NCI-H128 (cell line): ENCODE measurements around the gene URI1.

ENCODE experiments used
- DNase-seq: peaks from one replicate; lab custom pipeline; 2025; ENCODE audit not compliant: unreplicated experiment; lab: John Stamatoyannopoulos, UW

URI1 gene

GRCh38 chr19:30052122-30053075 is 110.4 kb downstream of the URI1 start:
- no peak for DNase-seq

GRCh38 chr19:30053558-30053957 is 111.5 kb downstream of the URI1 start:
- DNase-seq: no peak

GRCh38 chr19:30054210-30054609 is 112.2 kb downstream of the URI1 start:
- no peak for DNase-seq

- no peak for DNase-seq
These were observed 114.5 kb downstream of the URI1 start for GRCh38 chr19:30056580-30056979.

- no peak for DNase-seq
These were observed 117.9 kb downstream of the URI1 start for GRCh38 chr19:30059741-30060457.

- no peak for DNase-seq
These were observed 118.6 kb downstream of the URI1 start for GRCh38 chr19:30060531-30061222.

- DNase-seq: no peak
These were observed 119.4 kb downstream of the URI1 start for GRCh38 chr19:30061223-30062064.

GRCh38 chr19:30062065-30062906 is 120.2 kb downstream of the URI1 start:
- DNase-seq: no peak

GRCh38 chr19:30062907-30063649 is 121.0 kb downstream of the URI1 start:
- no peak for DNase-seq

- DNase-seq: no peak
These were observed 121.8 kb downstream of the URI1 start for GRCh38 chr19:30063650-30064347.

- DNase-seq: no peak
These were observed 122.3 kb downstream of the URI1 start for GRCh38 chr19:30064348-30064699.

- DNase-seq: no peak
These were observed 122.9 kb downstream of the URI1 start for GRCh38 chr19:30064771-30065494.

GRCh38 chr19:30065680-30066606 is 123.9 kb downstream of the URI1 start:
- DNase-seq: no peak
